Effector memory CD4-positive, alpha-beta T cell (primary cell): ENCODE measurements around the gene URB1.
A peak's percentile ranks its signal among the peaks of the same experiment; 100 is the strongest.
"Not testable (repeated sequence)": the region's sequence is repeated elsewhere in the genome, so short reads cannot be mapped to it uniquely, and the experiment has no call there.

Experiments used
- DNase-seq, 3 donors: peaks; one replicate each; pipeline ENCODE4 v3.0.0-alpha.2; 2020
- H3K27ac ChIP-seq: 2 replicates; pipeline ENCODE4 v1.7.0; 2013; ENCODE audit warnings: mild to moderate bottlenecking, low read length, moderate library complexity; ENCODE audit not compliant: insufficient read depth, poor library complexity, severe bottlenecking
- H3K27me3 ChIP-seq: replicated peaks from 2 replicates; pipeline ENCODE4 v1.7.0; 2013; ENCODE audit warnings: mild to moderate bottlenecking, low read length; ENCODE audit not compliant: insufficient read depth, control insufficient read depth, poor library complexity, severe bottlenecking
- H3K36me3 ChIP-seq: 2 replicates; pipeline ENCODE4 v1.7.0; 2013; ENCODE audit warnings: mild to moderate bottlenecking, low read length, moderate library complexity; ENCODE audit not compliant: control insufficient read depth, insufficient read depth
- H3K4me1 ChIP-seq: 2 replicates; pipeline ENCODE4 v1.7.0; 2013; ENCODE audit warnings: low read length, mild to moderate bottlenecking; ENCODE audit not compliant: control insufficient read depth, insufficient read depth, poor library complexity, severe bottlenecking
- H3K4me3 ChIP-seq: 2 replicates; pipeline ENCODE4 v1.7.0; 2013; ENCODE audit warnings: low read length, low read depth, mild to moderate bottlenecking; ENCODE audit not compliant: insufficient read depth, poor library complexity, severe bottlenecking
- H3K9me3 ChIP-seq: 2 replicates; pipeline ENCODE4 v1.7.0; 2013; ENCODE audit warnings: mild to moderate bottlenecking, low read length, moderate library complexity; ENCODE audit not compliant: control insufficient read depth
- total RNA-seq, 3 donors: gene quantifications; one replicate each; lab custom pipeline; 2026; lab: John Stamatoyannopoulos, UW

The URB1 gene, protein sequence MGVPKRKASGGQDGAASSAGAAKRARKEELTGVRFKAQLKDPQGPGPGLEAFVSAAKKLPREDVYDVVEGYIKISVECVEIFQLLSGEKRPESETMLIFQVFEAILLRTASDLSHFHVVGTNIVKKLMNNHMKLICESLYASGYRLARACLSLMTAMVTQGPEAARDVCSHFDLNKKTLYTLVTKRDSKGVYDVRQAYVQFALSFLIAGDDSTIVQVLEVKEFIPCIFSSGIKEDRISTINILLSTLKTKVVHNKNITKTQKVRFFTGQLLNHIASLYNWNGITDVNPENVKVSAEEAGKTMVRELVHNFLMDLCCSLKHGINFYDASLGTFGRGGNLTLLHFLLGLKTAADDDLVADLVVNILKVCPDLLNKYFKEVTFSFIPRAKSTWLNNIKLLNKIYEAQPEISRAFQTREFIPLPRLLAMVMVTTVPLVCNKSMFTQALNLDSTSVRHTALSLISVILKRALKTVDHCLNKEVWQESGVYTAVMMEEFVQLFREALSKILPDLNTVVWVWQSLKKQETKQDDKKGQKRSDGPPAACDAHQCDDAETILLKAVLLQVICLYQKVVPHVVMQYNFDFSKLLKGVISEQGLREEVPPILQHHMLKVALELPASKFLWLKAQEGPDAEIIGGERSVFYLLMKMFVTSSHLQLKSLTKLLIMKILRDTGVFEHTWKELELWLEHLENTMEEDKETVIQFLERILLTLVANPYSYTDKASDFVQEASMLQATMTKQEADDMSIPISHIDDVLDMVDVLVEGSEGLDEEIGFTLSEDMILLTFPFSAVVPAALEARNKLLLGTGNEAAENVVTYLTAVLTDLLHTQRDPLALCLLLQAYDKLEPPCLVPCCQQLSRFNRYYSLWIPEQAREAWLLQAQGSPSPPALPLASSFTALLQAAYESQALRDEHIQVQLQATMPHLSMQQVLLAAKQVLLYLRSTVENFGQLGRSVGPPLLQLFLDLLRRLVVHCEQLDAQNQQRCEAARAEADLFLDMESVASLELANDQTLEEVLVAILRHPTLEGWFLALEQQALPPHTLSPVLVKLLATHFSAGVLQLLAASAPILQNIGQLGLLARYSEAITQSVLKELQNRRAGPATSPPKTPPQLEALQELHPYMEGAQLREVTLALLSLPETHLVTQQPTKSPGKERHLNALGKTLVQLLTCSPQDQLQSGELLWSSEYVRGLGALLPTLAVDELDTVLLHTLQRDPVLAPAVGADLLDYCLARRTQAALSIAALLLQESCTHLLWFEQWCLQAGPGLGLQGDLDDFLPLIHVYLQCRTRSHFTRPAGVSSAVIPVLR (N-terminal part only)
- 50.5 to 54.4 (median 52.0) reads per million in 3 donors for total RNA-seq

DNA sequence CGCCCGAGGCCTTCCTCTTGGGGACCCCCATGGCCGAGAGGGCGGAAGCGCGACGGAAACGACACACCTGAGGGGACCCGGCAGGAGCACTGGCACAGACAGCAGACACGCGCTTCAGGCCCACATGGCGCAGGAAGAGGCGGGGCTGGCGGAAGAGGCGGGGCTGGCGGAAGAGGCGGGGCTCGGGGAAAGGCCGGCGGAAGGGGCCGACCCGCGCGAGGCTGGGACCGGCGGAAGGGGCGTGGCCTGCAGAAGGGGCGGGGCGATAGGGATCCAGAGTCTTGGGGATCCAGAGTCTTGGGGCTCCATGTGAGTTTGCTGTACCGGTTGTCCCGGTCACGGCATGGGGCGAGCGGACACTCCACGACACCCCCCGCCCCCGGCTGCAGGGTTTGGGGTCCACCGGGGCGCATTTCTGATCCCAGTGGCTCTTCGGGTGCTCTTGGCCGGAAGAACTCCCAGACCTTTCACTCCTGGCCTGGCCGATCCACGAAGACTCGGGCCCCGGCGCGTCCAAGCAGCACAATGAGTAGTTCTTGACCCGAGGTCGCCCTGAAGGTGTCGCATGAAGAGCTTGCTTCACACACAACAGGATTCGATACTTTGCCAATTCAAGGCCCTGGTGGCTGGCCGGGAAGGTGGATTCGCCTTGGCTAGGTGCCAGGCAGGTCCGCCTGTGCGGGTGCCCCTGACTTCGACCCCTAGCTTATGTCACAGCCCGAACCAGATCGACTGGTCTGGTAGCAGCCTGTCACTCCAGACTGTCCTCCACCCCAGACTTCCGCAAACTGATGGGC lies at the start of gene URB1:
URB1 (minus strand) TSS at position 133 of the 797 bp plus-strand sequence; CDS start at position 31, 102 bp downstream.
- no peaks in the 10 kb centered on the region for H3K27me3 ChIP-seq
- H3K36me3 ChIP-seq: peaks cover 4% of the 10 kb centered on the region
- peaks cover 15% of the 10 kb centered on the region for H3K4me1 ChIP-seq
- no peaks in the 10 kb centered on the region for H3K9me3 ChIP-seq
- peak; percentile 88 to 92 (median 88) for DNase-seq
- H3K4me3 ChIP-seq: peak within 1 kb of the TSS; percentile 85
- peak within 1 kb of the TSS; percentile 71 for H3K27ac ChIP-seq

GRCh38 chr21:32437729-32438128 lies 44.9 kb upstream of the URB1 start:
- no peak overlapping the region for H3K4me3 ChIP-seq
- no peak for DNase-seq
- no peaks in the 10 kb centered on the region for H3K4me1 ChIP-seq
- no peaks in the 10 kb centered on the region for H3K36me3 ChIP-seq
- no peak overlapping the region for H3K27ac ChIP-seq
- H3K27me3 ChIP-seq: no peaks in the 10 kb centered on the region
- no peaks in the 10 kb centered on the region for H3K9me3 ChIP-seq

- not testable (repeated sequence) for H3K4me3 ChIP-seq, H3K27me3 ChIP-seq, H3K36me3 ChIP-seq, H3K4me1 ChIP-seq, H3K27ac ChIP-seq, DNase-seq, H3K9me3 ChIP-seq
Measured at GRCh38 chr21:32432982-32433660, 40.3 kb upstream of the URB1 start.

GRCh38 chr21:32427958-32428623 lies 35.3 kb upstream of the URB1 start:
- H3K9me3 ChIP-seq: no peaks in the 10 kb centered on the region
- no peaks in the 10 kb centered on the region for H3K36me3 ChIP-seq
- H3K27me3 ChIP-seq: no peaks in the 10 kb centered on the region
- no peak overlapping the region for H3K4me3 ChIP-seq
- H3K27ac ChIP-seq: no peak overlapping the region
- DNase-seq: no peak
- H3K4me1 ChIP-seq: no peaks in the 10 kb centered on the region

DNA sequence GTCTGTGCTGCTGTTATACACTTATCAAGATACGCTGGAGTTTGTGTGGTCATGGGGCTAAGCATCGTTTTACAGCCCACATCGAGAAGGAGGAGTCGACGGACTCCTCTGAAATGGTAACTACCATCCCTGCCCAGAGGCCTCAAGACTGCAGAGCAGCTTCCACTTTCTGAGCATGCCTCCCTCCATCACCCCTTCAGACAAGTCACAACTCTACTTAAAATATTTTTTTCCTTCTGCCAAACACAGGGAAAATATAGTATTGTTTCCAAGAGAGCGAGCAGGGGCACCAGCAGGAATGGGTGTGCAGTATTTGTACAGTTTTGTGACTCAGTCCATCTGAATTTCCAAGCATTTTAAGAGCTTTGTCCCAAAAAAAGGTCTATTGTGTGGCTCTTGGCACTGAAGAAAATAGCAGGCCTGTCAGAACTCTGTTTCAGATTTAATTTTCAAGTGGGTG lies 33.8 kb upstream of the URB1 start:
- no peak for DNase-seq
- Histone ChIP-seq H3K4me3 (no peak overlapping the region), H3K9me3 (no peaks in the 10 kb centered on the region), H3K36me3 (no peaks in the 10 kb centered on the region), H3K4me1 (no peaks in the 10 kb centered on the region), H3K27ac (no peak overlapping the region), H3K27me3 (no peaks in the 10 kb centered on the region)

DNA sequence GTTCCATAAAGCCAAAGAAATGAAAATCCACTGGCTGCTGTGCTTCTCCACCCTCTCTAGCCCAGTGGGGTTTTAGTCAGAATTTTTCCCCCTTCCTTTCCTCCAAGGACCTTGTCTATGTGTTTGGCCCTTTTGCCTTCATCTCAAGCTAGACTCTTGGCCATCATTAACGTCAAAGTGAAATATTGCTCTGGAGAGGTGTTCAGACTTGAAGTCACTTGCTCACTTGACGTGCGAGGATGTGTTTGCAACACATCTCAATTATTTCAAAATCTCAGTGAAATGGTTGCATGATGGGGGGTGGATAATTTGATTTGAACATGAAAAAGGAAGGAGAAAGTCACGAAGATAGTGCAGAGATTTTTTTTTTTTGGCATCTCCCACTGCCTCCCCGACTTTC lies 33.3 kb upstream of the URB1 start:
- Histone ChIP-seq H3K36me3 (no peaks in the 10 kb centered on the region), H3K4me3 (no peak overlapping the region), H3K27ac (no peak overlapping the region)

DNA sequence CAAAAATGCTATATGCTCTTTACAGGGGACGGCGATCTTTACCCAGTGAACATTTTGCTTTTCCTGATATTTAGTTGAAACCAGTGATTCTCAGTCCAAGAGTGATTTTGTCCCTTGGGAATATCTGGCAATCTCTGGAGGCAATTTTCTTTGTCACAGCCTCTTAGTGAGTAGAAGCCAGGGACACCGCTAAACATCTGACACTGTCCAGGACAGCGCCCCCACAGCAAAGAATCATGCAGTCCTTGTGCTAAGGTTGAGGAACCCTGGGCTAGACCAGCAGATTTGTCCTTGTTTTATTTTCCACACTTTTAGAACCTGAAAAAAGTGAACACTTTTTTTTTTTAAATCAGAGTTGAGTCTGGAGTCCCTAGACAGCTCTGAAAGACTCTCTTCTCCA lies 32.8 kb upstream of the URB1 start:
- Histone ChIP-seq H3K4me1 (no peaks in the 10 kb centered on the region), H3K36me3 (no peaks in the 10 kb centered on the region), H3K4me3 (no peak overlapping the region), H3K9me3 (no peaks in the 10 kb centered on the region), H3K27me3 (no peaks in the 10 kb centered on the region), H3K27ac (no peak overlapping the region)
- no peak for DNase-seq

More for the DNA sequence above, 33.3 kb upstream of the URB1 start:
- H3K27me3 ChIP-seq: no peaks in the 10 kb centered on the region
- no peak for DNase-seq
- no peaks in the 10 kb centered on the region for H3K9me3 ChIP-seq
- no peaks in the 10 kb centered on the region for H3K4me1 ChIP-seq

GRCh38 chr21:32424674-32425073 lies 31.9 kb upstream of the URB1 start:
- Histone ChIP-seq H3K4me3 (no peak overlapping the region), H3K27ac (no peak overlapping the region), H3K4me1 (no peaks in the 10 kb centered on the region), H3K36me3 (no peaks in the 10 kb centered on the region), H3K9me3 (no peaks in the 10 kb centered on the region), H3K27me3 (no peaks in the 10 kb centered on the region)
- no peak for DNase-seq
